Measurements from ENCODE around the gene ARID1B. TPM values are rescaled to one million over a fixed set of nuclear protein-coding genes. Genes with fewer than 3 reads are reported as not detected.

ARID1B gene
- total and polyA plus RNA-seq, 10 of the 15 experiments (the other 5 are each of a cell fraction or from before 2014, with no cell fraction given) = 24.7 to 133 (median 54.6) TPM

DNA sequence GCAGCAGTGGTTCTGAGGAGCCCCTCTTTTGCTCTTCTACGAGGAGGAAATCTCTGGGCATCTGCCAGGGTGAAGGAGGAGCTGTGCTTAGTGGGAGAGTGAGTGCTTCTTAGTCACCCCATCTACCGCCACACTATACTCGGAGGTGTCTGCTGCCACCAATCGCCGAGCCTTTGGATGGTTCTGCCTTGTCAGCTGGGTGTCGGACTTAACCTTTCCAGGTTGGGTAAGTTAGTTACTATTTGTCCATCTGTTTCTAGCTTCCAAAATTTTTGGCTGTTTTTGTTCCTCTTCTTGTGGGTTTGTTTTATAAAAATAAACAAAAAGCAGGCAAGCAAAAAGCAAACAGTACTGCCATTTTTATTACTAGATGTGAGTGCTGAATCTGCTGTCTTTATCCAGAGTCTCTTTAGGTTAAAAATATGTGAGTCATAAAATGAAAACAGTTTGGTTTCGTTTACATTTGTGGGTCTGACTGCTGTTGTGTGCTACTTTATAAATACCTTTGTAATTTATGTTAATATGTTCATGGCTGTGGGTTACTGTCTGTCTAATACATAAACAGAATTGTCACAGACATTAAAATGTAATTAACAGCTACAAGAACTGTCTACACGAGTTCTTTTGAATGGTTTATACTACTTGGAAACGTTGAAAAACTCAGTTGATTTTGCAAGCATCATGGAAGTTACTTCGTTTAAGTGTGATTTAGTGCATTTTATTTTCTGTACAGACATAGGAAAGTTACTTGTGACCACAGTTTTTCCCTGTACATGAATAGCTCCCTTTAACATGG is 89.2 kb downstream of the ARID1B start (continued):
- TF ChIP-seq SIX5 (IDR thresholded peaks at IDR 0.05; ENCODE audit: low read depth, low read length, severe bottlenecking) (no peak), MTA3 (IDR thresholded peaks at IDR 0.05; ENCODE audit: borderline replicate concordance, low read length) (no peak), BHLHE40 (IDR thresholded peaks at IDR 0.05; ENCODE audit: borderline replicate concordance in 1 of 2, low read depth in 2 of 2, low read length in 1 of 2) (no peak), KDM1A (IDR thresholded peaks at IDR 0.05; ENCODE audit: borderline replicate concordance) (no peak), SREBF2 (IDR thresholded peaks at IDR 0.05; ENCODE audit: low read length) (no peak), NFIC (IDR thresholded peaks at IDR 0.05; ENCODE audit: low read depth, low read length) (0 out of 2 replicates have a peak, but pooled peaks have one; percentile 36), ZNF24 (IDR thresholded peaks at IDR 0.05) (no peak), PRDM15 (CRISPR knock-in tag; IDR thresholded peaks at IDR 0.05) (no peak), RAD21 (IDR thresholded peaks at IDR 0.05; ENCODE audit: insufficient read depth, low read depth, low read length) (peak; percentile 41)
- TF ChIP-seq, protein P1, sequence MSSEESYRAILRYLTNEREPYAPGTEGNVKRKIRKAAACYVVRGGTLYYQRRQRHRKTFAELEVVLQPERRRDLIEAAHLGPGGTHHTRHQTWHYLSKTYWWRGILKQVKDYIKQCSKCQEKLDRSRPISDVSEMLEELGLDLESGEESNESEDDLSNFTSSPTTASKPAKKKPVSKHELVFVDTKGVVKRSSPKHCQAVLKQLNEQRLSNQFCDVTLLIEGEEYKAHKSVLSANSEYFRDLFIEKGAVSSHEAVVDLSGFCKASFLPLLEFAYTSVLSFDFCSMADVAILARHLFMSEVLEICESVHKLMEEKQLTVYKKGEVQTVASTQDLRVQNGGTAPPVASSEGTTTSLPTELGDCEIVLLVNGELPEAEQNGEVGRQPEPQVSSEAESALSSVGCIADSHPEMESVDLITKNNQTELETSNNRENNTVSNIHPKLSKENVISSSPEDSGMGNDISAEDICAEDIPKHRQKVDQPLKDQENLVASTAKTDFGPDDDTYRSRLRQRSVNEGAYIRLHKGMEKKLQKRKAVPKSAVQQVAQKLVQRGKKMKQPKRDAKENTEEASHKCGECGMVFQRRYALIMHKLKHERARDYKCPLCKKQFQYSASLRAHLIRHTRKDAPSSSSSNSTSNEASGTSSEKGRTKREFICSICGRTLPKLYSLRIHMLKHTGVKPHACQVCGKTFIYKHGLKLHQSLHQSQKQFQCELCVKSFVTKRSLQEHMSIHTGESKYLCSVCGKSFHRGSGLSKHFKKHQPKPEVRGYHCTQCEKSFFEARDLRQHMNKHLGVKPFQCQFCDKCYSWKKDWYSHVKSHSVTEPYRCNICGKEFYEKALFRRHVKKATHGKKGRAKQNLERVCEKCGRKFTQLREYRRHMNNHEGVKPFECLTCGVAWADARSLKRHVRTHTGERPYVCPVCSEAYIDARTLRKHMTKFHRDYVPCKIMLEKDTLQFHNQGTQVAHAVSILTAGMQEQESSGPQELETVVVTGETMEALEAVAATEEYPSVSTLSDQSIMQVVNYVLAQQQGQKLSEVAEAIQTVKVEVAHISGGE (CRISPR knock-in tag; IDR thresholded peaks at IDR 0.05) = no peak
- TF ChIP-seq, protein P2, sequence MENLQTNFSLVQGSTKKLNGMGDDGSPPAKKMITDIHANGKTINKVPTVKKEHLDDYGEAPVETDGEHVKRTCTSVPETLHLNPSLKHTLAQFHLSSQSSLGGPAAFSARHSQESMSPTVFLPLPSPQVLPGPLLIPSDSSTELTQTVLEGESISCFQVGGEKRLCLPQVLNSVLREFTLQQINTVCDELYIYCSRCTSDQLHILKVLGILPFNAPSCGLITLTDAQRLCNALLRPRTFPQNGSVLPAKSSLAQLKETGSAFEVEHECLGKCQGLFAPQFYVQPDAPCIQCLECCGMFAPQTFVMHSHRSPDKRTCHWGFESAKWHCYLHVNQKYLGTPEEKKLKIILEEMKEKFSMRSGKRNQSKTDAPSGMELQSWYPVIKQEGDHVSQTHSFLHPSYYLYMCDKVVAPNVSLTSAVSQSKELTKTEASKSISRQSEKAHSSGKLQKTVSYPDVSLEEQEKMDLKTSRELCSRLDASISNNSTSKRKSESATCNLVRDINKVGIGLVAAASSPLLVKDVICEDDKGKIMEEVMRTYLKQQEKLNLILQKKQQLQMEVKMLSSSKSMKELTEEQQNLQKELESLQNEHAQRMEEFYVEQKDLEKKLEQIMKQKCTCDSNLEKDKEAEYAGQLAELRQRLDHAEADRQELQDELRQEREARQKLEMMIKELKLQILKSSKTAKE (IDR thresholded peaks at IDR 0.05; ENCODE audit: low read depth, poor library complexity, severe bottlenecking) = peak; percentile 38
- TF ChIP-seq, protein P3, sequence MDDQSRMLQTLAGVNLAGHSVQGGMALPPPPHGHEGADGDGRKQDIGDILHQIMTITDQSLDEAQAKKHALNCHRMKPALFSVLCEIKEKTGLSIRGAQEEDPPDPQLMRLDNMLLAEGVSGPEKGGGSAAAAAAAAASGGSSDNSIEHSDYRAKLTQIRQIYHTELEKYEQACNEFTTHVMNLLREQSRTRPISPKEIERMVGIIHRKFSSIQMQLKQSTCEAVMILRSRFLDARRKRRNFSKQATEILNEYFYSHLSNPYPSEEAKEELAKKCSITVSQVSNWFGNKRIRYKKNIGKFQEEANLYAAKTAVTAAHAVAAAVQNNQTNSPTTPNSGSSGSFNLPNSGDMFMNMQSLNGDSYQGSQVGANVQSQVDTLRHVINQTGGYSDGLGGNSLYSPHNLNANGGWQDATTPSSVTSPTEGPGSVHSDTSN (IDR thresholded peaks at IDR 0.05; ENCODE audit: insufficient replicate concordance, low read depth, low read length) = no peak

Measured in GM12878 (cell line).